ENCODE measurements around the gene ZDHHC11.
"Not testable (repeated sequence)": the region's sequence is repeated elsewhere in the genome, so short reads cannot be mapped to it uniquely, and the experiment has no call there.

ZDHHC11 gene

DNA sequence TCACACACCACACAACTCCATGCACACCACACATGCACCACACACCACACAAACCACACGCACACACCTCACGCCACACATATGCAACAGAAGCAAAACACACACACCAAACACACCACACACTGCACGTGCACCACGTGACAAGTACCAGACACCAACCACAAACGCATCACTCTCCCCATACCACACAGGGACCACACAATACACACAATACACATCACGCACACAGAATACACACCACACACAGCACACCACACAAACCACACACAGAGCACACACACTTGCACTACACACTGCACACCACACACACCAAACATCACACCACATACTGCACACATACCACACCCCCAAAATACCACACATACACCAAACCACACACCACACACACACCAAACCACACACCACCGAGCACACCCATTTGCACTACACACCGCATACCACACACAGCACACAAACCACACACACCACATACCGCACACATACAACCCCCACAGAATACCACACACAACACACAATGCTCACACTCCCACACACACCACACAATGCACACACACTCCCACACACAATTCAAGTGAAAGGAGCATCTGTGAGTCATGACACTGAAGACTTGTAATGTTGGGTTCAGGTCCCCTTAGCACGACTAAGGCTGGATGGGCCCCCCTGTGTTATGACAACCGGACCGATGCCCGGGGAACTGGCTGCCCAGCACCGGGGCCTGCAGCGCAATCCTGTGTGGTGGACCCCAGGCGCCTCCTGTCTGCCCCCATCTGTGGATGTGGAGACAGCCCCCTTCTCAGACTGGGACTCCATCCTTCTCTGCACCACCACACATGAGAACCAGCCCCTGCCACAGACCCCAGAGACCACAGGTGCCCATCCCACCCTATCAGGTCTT, 6.0 kb upstream of the ZDHHC11 start:
- no peak for DNase-seq

DNA sequence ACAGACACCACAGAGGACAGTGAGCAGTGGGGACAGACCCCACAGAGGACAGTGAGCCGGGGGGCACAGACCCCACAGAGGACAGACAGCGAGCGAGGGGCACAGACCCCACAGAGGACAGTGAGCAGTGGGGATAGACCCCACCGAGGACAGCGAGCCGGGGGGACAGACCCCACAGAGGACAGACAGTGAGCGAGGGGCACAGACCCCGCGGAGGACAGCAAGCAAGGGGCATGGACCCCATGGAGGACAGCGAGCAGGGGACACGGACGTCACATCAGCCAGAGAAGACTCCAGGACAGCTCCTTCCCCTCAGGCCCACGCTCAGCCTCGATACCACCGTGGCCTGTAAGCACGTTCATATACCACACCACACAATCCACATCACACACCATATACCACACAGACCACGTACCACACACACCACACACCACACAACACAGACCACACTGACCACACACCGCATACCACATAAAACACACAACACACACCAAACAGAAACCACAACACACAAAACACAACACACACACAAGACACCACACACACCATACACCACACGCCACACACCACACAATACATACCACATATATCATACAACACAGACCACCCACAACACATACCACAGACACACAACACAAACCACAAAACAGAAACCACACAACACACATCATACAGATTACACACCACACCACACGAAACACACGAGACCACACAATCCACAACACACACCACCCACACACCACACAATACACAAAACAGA, 5.2 kb upstream of the ZDHHC11 start:
- no peak for DNase-seq

DNA sequence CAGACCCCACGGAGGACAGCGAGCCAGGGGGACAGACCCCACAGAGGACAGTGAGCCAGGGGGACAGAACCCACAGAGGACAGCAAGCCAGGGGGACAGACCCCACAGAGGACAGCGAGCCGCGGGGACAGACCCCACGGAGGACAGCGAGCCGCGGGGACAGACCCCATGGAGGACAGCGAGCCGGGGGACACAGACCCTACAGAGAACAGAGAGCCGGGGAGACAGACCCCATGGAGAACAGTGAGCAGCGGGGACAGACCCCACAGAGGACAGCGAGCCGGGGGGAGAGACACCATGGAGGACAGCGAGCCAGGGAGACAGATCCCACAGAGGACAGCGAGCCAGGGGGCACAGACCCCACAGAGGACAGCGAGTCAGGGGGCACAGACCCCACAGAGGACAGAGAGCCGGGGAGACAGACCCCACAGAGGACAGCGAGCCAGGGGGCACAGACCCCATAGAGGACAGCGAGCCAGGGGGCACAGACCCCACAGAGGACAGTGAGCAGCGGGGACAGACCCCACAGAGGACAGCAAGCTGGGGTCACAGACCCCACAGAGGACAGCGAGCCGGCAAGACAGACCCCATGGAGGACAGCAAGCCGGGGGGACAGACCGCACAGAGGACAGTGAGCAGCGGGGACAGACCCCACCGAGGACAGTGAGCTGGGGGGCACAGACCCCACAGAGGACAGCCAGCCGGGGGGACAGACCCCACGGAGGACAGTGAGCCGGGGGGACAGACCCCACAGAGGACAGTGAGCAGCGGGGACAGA, 4.4 kb upstream of the ZDHHC11 start:
- DNase-seq: no peak

GRCh38 chr5:854217-854616, 3.4 kb upstream of the ZDHHC11 start:
- no peak for DNase-seq

DNA sequence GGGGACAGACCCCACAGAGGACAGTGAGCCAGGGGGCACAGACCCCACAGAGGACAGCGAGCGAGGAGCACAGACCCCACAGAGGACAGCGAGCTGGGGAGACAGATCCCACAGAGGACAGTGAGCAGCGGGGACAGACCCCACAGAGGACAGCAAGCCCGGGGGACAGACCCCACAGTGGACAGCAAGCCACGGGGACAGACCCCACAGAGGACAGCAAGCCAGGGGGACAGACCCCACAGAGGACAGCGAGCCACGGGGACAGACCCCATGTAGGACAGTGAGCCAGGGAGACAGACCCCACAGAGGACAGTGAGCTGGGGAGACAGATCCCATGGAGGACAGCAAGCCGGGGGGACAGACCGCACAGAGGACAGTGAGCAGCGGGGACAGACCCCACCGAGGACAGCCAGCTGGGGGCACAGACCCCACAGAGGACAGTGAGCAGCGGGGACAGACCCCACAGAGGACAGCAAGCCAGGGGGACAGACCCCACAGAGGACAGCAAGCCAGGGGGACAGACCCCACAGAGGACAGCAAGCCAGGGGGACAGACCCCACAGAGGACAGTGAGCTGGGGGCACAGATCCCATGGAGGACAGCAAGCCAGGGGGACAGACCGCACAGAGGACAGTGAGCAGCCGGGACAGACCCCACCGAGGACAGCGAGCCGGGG, 2.8 kb upstream of the ZDHHC11 start:
- DNase-seq: not testable (repeated sequence)

- DNase-seq: no peak
These were observed 1.9 kb upstream of the ZDHHC11 start for GRCh38 chr5:852431-853401.

DNA sequence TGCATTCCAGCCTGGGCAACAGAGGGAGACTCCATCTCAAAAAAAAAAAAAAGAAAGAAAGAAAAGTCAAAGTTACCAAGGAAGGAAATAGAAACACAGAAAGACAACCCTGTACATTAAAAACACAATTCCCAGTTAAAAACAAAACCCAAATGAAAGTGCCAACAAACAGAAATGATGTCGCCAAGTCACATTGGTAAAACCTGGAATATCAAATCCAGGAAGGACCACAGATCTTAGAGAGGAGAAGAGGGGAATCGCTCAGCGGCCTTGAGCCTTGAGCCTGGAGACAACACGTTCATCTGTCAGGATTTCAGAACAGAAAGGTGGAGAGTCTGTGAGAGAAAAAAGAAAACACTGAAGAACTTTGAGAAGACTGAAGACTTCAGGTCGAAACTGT, 1.2 kb upstream of the ZDHHC11 start:
- no peak for DNase-seq

DNA sequence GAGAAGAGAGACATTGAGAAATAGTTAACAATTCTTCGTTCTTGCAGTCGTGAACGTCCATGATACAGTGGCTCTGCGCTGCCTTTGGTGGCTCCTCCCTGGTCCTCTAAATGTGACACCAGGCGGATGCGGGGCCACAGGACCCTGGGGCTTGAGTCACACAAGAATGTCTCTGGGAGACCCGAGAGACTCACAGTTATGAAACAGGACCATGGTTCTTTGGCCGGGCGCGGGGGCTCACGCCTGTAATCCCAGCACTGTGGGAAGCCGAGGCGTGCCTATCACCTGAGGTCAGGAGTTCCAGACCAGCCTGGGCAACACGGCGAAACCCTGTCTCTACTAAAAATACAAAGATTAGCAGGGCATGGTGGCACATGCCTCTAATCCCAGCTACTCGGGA, 767 bp upstream of the ZDHHC11 start:
- DNase-seq: peak; percentile 26

GRCh38 chr5:851076-851475, 290 bp upstream of the ZDHHC11 start:
- DNase-seq: no peak

GRCh38 chr5:849651-850301, 1.0 kb downstream of the ZDHHC11 start:
- DNase-seq: no peak

DNA sequence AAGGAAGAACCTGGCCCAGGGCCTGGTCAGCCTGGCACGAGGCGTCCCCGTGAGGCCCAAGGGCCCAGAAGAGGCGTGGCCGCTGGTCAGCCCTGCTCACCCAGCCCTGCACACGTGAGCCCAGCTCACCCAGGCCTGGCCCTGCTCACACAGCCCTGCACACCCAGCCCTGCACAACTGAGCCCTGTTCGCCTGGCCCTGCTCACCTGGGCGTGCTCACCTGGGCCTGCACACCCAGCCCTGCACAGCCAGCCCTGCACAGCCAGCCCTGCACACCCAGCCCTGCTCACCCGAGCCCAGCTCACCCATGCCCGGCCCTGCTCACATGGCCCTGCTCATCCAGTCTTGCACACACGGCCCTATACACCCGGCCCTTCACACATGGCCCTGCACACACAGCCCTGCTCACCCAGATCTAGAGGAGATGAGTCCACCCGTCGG, 2.1 kb downstream of the ZDHHC11 start:
- DNase-seq: no peak

DNA sequence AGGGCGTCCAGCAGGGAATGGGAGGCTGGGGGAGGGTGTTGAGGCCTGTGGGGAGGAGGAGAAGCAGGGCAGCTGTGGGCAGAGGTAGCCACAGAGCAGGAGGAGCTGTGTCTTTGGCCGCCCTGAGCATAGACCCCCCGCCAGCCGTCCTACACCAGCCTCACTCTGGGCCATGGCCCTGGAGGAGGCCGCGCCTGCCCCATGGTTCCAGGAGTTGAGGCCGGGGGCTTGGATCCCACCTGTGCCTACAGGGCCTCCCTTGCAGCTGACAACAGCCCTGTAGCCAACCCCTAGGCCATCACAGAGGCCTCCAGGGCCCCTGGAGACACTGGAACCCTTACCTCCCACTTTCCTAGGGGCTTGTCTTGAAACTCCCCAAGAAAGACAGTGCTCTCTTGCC, 3.0 kb downstream of the ZDHHC11 start:
- not testable (repeated sequence) for DNase-seq

DNA sequence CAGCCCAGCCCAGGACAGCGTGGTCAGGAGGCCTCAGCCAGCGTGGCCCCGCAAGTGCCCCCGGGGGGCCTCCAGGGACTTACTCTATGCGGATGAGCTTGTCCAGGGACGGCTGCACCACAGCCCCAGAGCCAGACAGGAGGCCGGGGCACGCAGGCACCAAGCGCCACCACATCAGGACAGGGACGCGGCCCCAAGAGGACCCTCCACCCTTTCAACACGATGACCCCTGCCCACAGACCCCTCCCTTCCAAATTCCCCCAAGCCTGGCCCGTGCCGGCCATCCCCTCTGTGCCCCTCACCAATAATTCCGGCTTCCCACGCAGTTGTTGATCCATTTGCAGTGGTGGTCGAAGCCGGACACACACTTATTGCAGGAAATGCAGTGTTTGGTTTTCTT, 3.6 kb downstream of the ZDHHC11 start:
- DNase-seq: not testable (repeated sequence)

- not testable (repeated sequence) for DNase-seq
These were observed 4.1 kb downstream of the ZDHHC11 start for GRCh38 chr5:846602-847091.

- not testable (repeated sequence) for DNase-seq
These were observed 4.8 kb downstream of the ZDHHC11 start for GRCh38 chr5:845676-846601.

DNA sequence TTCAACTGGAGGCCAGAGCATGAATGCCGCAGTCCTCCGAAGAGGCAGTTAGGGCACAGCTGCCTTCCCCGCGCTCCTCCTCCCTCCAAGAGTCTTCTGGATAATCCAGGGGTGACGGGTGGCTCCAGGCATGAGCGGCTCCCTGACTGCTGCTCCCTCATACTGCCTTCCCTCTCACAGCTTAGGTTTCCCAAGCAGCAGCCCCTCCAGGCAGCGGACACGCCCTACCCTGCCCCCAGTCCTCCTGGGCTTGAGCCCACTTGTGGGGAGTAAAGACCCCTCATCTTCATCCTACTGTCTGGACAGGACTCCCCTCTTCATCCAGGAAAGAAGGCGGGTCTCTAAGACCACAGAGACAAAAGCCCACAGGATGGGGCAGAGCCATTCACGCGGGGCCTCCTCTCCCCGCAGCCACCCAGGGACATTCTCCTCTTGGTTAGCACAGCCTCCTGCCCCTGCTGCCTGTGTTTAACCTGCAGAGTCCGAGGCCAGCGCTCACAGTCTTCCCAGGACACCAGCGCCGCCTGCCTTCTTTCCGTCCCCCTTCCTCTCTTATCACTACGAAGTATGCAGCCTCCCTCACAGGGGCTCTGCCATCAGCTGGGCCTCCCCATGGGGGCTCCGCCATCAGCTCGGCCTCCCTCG, 5.6 kb downstream of the ZDHHC11 start:
- not testable (repeated sequence) for DNase-seq

- DNase-seq: not testable (repeated sequence)
These were observed 6.4 kb downstream of the ZDHHC11 start for GRCh38 chr5:844426-844825.

GRCh38 chr5:843926-844325, 6.9 kb downstream of the ZDHHC11 start:
- not testable (repeated sequence) for DNase-seq

DNA sequence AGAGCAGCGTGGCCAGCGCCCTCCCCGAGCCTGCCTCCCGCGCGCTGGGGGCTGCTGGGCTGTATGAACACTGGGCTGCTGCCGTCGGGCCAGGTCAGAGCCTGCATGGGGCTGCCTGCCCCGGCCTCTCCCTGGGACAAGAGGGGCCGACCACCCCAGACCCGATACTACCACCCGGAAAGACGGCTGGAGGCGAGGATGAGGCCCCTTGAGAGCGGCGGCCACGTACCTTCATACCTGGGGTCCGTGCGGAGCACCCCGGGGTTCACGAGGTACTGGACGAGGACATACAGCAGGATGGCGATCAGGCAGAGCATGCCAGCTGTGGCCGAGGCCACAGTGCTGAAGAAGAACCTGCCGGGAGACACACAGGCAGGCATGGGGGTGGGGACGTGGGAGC, 7.4 kb downstream of the ZDHHC11 start:
- not testable (repeated sequence) for DNase-seq

Data from NCI-H2227 treated with DMSO at 0.1 percent for 48 hours (cell line).